HEK293 (cell line): ENCODE results near the gene GPR18.

Source experiments
- CTCF ChIA-PET: fragments of 350-600 bp; formaldehyde crosslinking; extraction: SDS; loops from one replicate; lab custom pipeline; 2021; ENCODE audit warnings: antibody characterized with exemption; lab: Yijun Ruan, JAX
- POLR2A ChIA-PET: fragments of 300-600 bp; formaldehyde crosslinking; extraction: SDS; loops from one replicate; lab custom pipeline; 2020; ENCODE audit warnings: antibody characterized with exemption, inconsistent platforms; lab: Yijun Ruan, JAX
- H3K27ac ChIP-seq: fragments of 200-500 bp; sonication (Bioruptor generic); 2 replicates; pipeline ENCODE4 v1.5.1; 2014; ENCODE audit warnings: low read depth, low read length, control low read depth, inconsistent platforms; ENCODE audit errors: extremely low read depth
- H3K36me3 ChIP-seq, 2 experiments: fragments of 200-500 bp in 1 of 2; sonication (Bioruptor generic) in 1 of 2; 1 replicate in 1 of 2; 2 replicates in 1 of 2; pipeline ENCODE4 v1.5.1; 2014 to 2017; ENCODE audit warnings: inconsistent platforms in 2 of 2, low read length in 2 of 2; ENCODE audit not compliant: control insufficient read depth in 2 of 2, insufficient read depth in 1 of 2
- H3K4me1 ChIP-seq: fragments of 200-500 bp; sonication (Bioruptor generic); 2 replicates; pipeline ENCODE4 v1.5.1; 2014; ENCODE audit warnings: mild to moderate bottlenecking, low read length, inconsistent platforms; ENCODE audit not compliant: control insufficient read depth, insufficient read depth
- H3K4me3 ChIP-seq: 2 replicates; pipeline ENCODE4 v1.5.1; 2011; ENCODE audit warnings: low read depth, mild to moderate bottlenecking, control low read depth, low read length, moderate library complexity
- H3K9me3 ChIP-seq: fragments of 200-500 bp; sonication (Bioruptor generic); 2 replicates; pipeline ENCODE4 v1.5.1; 2014; ENCODE audit warnings: low read depth, low read length, inconsistent platforms; ENCODE audit not compliant: control insufficient read depth, insufficient read depth
- GLIS2 ChIP-seq: fragments of 450-650 bp; formaldehyde crosslinking; IDR thresholded peaks from 2 replicates; pipeline ENCODE4 v1.5.1; 2016; ENCODE audit warnings: missing biosample characterization, missing genetic modification characterization
- KLF1 ChIP-seq: fragments of 450-650 bp; formaldehyde crosslinking; IDR thresholded peaks from 2 replicates; pipeline ENCODE4 v1.5.1; 2016; ENCODE audit warnings: missing biosample characterization, missing genetic modification characterization
- KLF8 ChIP-seq: fragments of 450-650 bp; formaldehyde crosslinking; IDR thresholded peaks from 2 replicates; pipeline ENCODE4 v1.5.1; 2016; ENCODE audit warnings: missing biosample characterization, missing genetic modification characterization
- RBAK ChIP-seq: fragments of 450-650 bp; formaldehyde crosslinking; IDR thresholded peaks from 2 replicates; pipeline ENCODE4 v1.5.1; 2016; ENCODE audit warnings: missing biosample characterization, missing genetic modification characterization
- TRIM28 ChIP-seq: IDR thresholded peaks from 2 replicates; pipeline ENCODE4 v1.6.1; 2011; ENCODE audit warnings: low read length, control low read depth, borderline replicate concordance
- YY2 ChIP-seq: fragments of 450-650 bp; formaldehyde crosslinking; IDR thresholded peaks from 2 replicates; pipeline ENCODE4 v1.5.1; 2016; ENCODE audit warnings: missing biosample characterization, missing genetic modification characterization
- ZBTB26 ChIP-seq: fragments of 450-650 bp; formaldehyde crosslinking; optimal IDR thresholded peaks from 2 replicates; pipeline ENCODE3; 2016; ENCODE audit warnings: missing biosample characterization, mild to moderate bottlenecking, missing genetic modification characterization
- ZBTB44 ChIP-seq: fragments of 450-650 bp; IDR thresholded peaks from 2 replicates; pipeline ENCODE4 v1.5.1; 2018; ENCODE audit warnings: missing biosample characterization, mild to moderate bottlenecking, missing genetic modification characterization
- ZBTB48 ChIP-seq: fragments of 450-650 bp; formaldehyde crosslinking; IDR thresholded peaks from 2 replicates; pipeline ENCODE4 v1.5.1; 2016; ENCODE audit warnings: missing biosample characterization, missing genetic modification characterization
- ZNF10 ChIP-seq: fragments of 450-650 bp; formaldehyde crosslinking; IDR thresholded peaks from 2 replicates; pipeline ENCODE4 v1.5.1; 2017; ENCODE audit warnings: missing biosample characterization, missing genetic modification characterization
- ZNF132 ChIP-seq: fragments of 450-650 bp; formaldehyde crosslinking; IDR thresholded peaks from 2 replicates; pipeline ENCODE4 v1.5.1; 2017; ENCODE audit warnings: missing biosample characterization, missing genetic modification characterization, borderline replicate concordance
- ZNF155 ChIP-seq: fragments of 450-650 bp; formaldehyde crosslinking; IDR thresholded peaks from 2 replicates; pipeline ENCODE4 v1.5.1; 2016; ENCODE audit warnings: missing biosample characterization, missing genetic modification characterization
- ZNF16 ChIP-seq: fragments of 450-650 bp; formaldehyde crosslinking; IDR thresholded peaks from 2 replicates; pipeline ENCODE4 v1.5.1; 2016; ENCODE audit warnings: low read depth, missing biosample characterization, missing genetic modification characterization
- ZNF211 ChIP-seq: fragments of 450-650 bp; formaldehyde crosslinking; IDR thresholded peaks from 2 replicates; pipeline ENCODE4 v1.5.1; 2016; ENCODE audit warnings: low read depth, missing biosample characterization, missing genetic modification characterization
- ZNF239 ChIP-seq: fragments of 450-650 bp; formaldehyde crosslinking; IDR thresholded peaks from 2 replicates; pipeline ENCODE4 v1.5.1; 2016; ENCODE audit warnings: missing biosample characterization, missing genetic modification characterization
- ZNF335 ChIP-seq: fragments of 450-650 bp; formaldehyde crosslinking; conservative IDR thresholded peaks from 2 replicates; pipeline ENCODE4 v1.5.1; 2016; ENCODE audit warnings: missing biosample characterization, missing genetic modification characterization
- ZNF391 ChIP-seq: fragments of 450-650 bp; formaldehyde crosslinking; IDR thresholded peaks from 2 replicates; pipeline ENCODE4 v1.5.1; 2016; ENCODE audit warnings: low read depth, missing biosample characterization, missing genetic modification characterization, borderline replicate concordance
- ZNF514 ChIP-seq: fragments of 450-650 bp; formaldehyde crosslinking; IDR thresholded peaks from 2 replicates; pipeline ENCODE4 v1.5.1; 2016; ENCODE audit warnings: missing biosample characterization, missing genetic modification characterization
- ZNF548 ChIP-seq: fragments of 450-650 bp; formaldehyde crosslinking; IDR thresholded peaks from 2 replicates; pipeline ENCODE4 v1.5.1; 2016; ENCODE audit warnings: missing biosample characterization, missing genetic modification characterization
- ZNF549 ChIP-seq: fragments of 450-650 bp; IDR thresholded peaks from 2 replicates; pipeline ENCODE4 v1.5.1; 2018; ENCODE audit warnings: missing biosample characterization, missing genetic modification characterization, mild to moderate bottlenecking, inconsistent platforms, moderate library complexity
- ZNF561 ChIP-seq: fragments of 450-650 bp; IDR thresholded peaks from 2 replicates; pipeline ENCODE4 v1.5.1; 2018; ENCODE audit warnings: missing biosample characterization, missing genetic modification characterization, borderline replicate concordance
- ZNF610 ChIP-seq: fragments of 450-650 bp; formaldehyde crosslinking; IDR thresholded peaks from 2 replicates; pipeline ENCODE4 v1.5.1; 2016; ENCODE audit warnings: missing biosample characterization, missing genetic modification characterization, borderline replicate concordance
- ZNF624 ChIP-seq: fragments of 450-650 bp; formaldehyde crosslinking; IDR thresholded peaks from 2 replicates; pipeline ENCODE4 v1.5.1; 2017; ENCODE audit warnings: missing biosample characterization, missing genetic modification characterization
- ZNF629 ChIP-seq: fragments of 450-650 bp; formaldehyde crosslinking; IDR thresholded peaks from 2 replicates; pipeline ENCODE4 v1.5.1; 2017; ENCODE audit warnings: missing biosample characterization, missing genetic modification characterization
- ZNF645 ChIP-seq: fragments of 450-650 bp; formaldehyde crosslinking; IDR thresholded peaks from 2 replicates; pipeline ENCODE4; 2016; ENCODE audit warnings: missing biosample characterization, missing genetic modification characterization
- ZNF76 ChIP-seq: fragments of 450-650 bp; formaldehyde crosslinking; IDR thresholded peaks from 2 replicates; pipeline ENCODE4; 2016; ENCODE audit warnings: low read depth, missing biosample characterization, missing genetic modification characterization, borderline replicate concordance
- TF ChIP-seq, protein P1 (sequence below): fragments of 450-650 bp; formaldehyde crosslinking; IDR thresholded peaks from 2 replicates; pipeline ENCODE4 v1.5.1; 2016; ENCODE audit warnings: missing biosample characterization, missing genetic modification characterization
- TF ChIP-seq, protein P2 (sequence below): fragments of 450-650 bp; formaldehyde crosslinking; IDR thresholded peaks from 2 replicates; pipeline ENCODE4 v1.5.1; 2017; ENCODE audit warnings: missing biosample characterization, missing genetic modification characterization

Gene GPR18

GRCh38 chr13:99275093-99275469, 16.9 kb upstream of the GPR18 start:
- H3K4me1 ChIP-seq: no peaks in the 10 kb centered on the region
- no peak overlapping the region for H3K27ac ChIP-seq
- CTCF ChIA-PET: interaction anchor here (0.9 to 2.1 kb wide), 3 partner anchors 9 to 162 kb away, joined by 4 to 12 read pairs (median 10); no protein-coding TSS in a partner anchor
- no peak for TF ChIP-seq RBAK (tag by site-specific recombination)
- TF ChIP-seq ZBTB44: no peak
- no peak for TF ChIP-seq KLF8 (tag by site-specific recombination)
- no peak for TF ChIP-seq ZNF610 (tag by site-specific recombination)
- TF ChIP-seq ZNF645 (tag by site-specific recombination): no peak
- no peak for TF ChIP-seq ZNF76 (tag by site-specific recombination)
- no peak for TF ChIP-seq ZNF391 (tag by site-specific recombination)
- no peak for TF ChIP-seq ZBTB26 (tag by site-specific recombination)
- TF ChIP-seq ZNF629 (tag by site-specific recombination): no peak
- TF ChIP-seq ZNF335 (tag by site-specific recombination): no peak
- no peak for TF ChIP-seq ZBTB48 (tag by site-specific recombination)
- TF ChIP-seq ZNF10 (tag by site-specific recombination): no peak
- no peak for TF ChIP-seq TRIM28
- no peak for TF ChIP-seq ZNF624
- TF ChIP-seq ZNF514 (tag by site-specific recombination): no peak
- TF ChIP-seq ZNF561 (tag by site-specific recombination): no peak
- no peak for TF ChIP-seq YY2
- TF ChIP-seq ZNF16: no peak
- H3K4me3 ChIP-seq: no peak overlapping the region
- H3K9me3 ChIP-seq: no peaks in the 10 kb centered on the region
- H3K36me3 ChIP-seq: no peaks in the 10 kb centered on the region
- POLR2A ChIA-PET: interaction anchor here (0.6 kb wide), 1 partner anchor 74 kb away, joined by 3 read pairs; the partner anchor contains the start of gene UBAC2

- H3K4me3 ChIP-seq: no peak overlapping the region
- H3K36me3 ChIP-seq: no peaks in the 10 kb centered on the region
- POLR2A ChIA-PET: no interaction called here
- no peaks in the 10 kb centered on the region for H3K4me1 ChIP-seq
- no peaks in the 10 kb centered on the region for H3K9me3 ChIP-seq
- CTCF ChIA-PET: interaction anchor here (0.6 to 1.6 kb wide), 2 partner anchors 96 to 383 kb away, joined by 3 read pairs; no protein-coding TSS in a partner anchor
- H3K27ac ChIP-seq: no peak overlapping the region
- TF ChIP-seq ZNF549 (tag by site-specific recombination) (no peak), RBAK (tag by site-specific recombination) (no peak), KLF1 (tag by site-specific recombination) (no peak), GLIS2 (tag by site-specific recombination) (no peak), ZNF548 (tag by site-specific recombination) (no peak), ZNF155 (tag by site-specific recombination) (no peak), ZNF624 (no peak), ZNF239 (tag by site-specific recombination) (no peak), ZNF211 (tag by site-specific recombination) (no peak), ZNF132 (no peak)
- TF ChIP-seq, protein P1, sequence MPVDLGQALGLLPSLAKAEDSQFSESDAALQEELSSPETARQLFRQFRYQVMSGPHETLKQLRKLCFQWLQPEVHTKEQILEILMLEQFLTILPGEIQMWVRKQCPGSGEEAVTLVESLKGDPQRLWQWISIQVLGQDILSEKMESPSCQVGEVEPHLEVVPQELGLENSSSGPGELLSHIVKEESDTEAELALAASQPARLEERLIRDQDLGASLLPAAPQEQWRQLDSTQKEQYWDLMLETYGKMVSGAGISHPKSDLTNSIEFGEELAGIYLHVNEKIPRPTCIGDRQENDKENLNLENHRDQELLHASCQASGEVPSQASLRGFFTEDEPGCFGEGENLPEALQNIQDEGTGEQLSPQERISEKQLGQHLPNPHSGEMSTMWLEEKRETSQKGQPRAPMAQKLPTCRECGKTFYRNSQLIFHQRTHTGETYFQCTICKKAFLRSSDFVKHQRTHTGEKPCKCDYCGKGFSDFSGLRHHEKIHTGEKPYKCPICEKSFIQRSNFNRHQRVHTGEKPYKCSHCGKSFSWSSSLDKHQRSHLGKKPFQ: no peak
- TF ChIP-seq, protein P2, sequence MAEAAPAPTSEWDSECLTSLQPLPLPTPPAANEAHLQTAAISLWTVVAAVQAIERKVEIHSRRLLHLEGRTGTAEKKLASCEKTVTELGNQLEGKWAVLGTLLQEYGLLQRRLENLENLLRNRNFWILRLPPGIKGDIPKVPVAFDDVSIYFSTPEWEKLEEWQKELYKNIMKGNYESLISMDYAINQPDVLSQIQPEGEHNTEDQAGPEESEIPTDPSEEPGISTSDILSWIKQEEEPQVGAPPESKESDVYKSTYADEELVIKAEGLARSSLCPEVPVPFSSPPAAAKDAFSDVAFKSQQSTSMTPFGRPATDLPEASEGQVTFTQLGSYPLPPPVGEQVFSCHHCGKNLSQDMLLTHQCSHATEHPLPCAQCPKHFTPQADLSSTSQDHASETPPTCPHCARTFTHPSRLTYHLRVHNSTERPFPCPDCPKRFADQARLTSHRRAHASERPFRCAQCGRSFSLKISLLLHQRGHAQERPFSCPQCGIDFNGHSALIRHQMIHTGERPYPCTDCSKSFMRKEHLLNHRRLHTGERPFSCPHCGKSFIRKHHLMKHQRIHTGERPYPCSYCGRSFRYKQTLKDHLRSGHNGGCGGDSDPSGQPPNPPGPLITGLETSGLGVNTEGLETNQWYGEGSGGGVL (tag by site-specific recombination): no peak
These were observed 14.9 kb upstream of the GPR18 start for GRCh38 chr13:99273128-99273527.
